HG03558 (cell line): ENCODE results near the gene PPM1F.
"Not testable (repeated sequence)": the region's sequence is repeated elsewhere in the genome, so short reads cannot be mapped to it uniquely, and the experiment has no call there.

Experiments
- ATAC-seq: cut with Tn5 transposase; IDR thresholded peaks from one replicate; pipeline ENCODE4 v1.9.1; 2021; ENCODE audit warnings: moderate number of reproducible peaks; ENCODE audit not compliant: unreplicated experiment; ENCODE audit errors: extremely low read depth

The PPM1F gene

DNA sequence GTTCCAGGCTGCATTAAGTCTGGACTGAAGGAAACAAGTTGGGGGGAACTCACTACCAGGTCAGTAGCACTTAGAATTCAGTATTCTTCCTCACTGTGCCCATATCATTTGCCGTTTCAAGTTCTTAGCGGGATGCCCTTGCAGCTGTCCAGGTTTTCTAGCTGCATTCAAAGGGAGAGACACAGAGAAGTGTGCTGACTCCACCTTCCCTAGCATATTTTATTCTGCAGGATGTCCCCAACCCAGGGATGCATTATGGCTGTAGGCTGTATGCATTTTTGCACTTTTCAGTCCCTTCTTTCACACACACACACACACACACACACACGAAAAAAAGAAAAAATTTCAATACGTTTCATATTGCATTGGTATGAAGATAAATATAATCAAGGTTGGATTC is 49.4 kb downstream of the PPM1F start:
- no peak for ATAC-seq

- ATAC-seq = peak; percentile 70
Measured at GRCh38 chr22:21902296-21903087, 50.2 kb downstream of the PPM1F start.

GRCh38 chr22:21898354-21898896 is 54.2 kb downstream of the PPM1F start:
- ATAC-seq = no peak

DNA sequence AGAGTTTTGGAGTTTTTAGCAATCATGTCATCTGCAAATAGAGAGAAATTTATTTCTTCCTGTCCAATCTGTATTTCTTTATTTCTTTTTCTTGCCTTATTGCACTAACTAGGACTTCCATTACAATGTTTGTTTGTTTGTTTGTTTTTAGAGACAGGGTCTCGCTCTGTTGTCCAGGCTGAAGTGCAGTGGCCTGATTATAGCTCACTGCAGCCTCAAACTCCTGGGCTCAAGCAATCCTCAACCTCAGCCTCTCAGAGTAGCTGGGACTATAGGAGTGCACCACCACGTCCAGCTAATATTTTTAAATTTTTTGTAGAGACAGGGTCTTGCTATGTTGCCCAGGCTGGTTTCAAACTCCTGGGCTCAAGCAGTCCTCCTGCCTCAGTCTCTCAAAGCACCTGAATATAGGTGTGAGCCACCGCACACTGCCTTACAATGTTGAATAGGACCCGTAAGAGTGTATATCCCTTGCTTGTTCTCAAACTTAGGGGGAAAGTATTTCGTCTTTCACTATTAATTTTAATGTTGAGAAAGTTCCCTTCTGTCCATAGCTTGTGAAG is 55.6 kb downstream of the PPM1F start:
- ATAC-seq = no peak

DNA sequence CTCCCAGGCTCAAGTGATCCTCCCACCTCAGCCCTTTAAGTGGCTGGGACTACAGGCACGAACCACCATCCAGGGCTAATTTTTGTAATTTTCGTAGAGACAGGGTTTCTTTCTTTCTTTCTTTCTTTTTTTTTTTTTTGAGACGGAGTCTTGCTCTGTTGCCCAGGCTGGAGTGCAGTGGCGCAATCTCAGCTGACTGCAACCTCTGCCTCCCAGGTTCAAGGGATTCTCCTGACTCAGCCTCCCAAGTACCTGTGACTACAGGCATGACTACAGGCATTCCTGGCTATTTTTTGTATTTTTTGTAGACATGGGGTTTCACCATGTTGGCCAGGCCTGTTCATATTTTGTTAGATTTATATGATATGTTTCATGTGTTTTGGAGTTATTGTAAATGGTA is 56.4 kb downstream of the PPM1F start:
- ATAC-seq = not testable (repeated sequence)

DNA sequence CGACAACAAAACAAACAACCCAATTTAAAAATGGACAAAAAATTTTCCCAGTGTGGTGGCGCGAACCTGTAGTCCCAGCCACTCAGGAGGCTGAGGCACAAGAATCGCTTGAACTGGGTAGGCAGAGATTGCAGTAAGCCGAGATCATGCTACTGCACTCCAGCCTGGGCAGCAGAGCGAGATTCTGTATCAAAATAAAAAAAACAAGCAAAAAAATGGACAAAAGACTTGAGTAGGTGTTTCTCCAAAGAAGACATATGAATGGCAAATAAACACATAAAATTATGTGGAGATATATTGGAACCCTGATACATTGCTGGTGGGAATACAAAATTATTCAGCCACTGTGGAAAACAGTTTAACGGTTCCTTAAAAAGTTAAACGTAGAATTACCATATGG is 57.8 kb downstream of the PPM1F start:
- no peak for ATAC-seq

GRCh38 chr22:21889251-21889990 is 63.2 kb downstream of the PPM1F start:
- ATAC-seq = no peak

DNA sequence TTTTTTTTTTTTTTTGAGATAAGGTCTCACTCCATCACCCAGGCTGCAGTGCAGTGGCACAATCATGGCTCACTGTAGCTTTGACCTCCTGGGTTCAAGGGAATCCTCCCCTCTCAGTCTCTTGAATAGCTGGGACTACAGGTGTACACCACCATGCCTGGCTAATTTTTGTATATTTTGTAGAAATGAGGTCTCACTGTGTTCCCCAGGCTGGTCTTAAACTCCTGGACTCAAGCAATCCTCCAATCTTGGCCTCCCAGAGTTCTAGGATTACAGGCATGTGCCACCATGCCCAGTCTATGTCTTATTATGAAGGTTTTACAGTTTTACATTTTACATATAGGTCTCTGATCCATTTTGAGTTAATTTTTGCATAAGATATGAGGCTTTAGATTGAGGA is 64.8 kb downstream of the PPM1F start:
- ATAC-seq = no peak

GRCh38 chr22:21883930-21884329 is 68.7 kb downstream of the PPM1F start:
- ATAC-seq = not testable (repeated sequence)

DNA sequence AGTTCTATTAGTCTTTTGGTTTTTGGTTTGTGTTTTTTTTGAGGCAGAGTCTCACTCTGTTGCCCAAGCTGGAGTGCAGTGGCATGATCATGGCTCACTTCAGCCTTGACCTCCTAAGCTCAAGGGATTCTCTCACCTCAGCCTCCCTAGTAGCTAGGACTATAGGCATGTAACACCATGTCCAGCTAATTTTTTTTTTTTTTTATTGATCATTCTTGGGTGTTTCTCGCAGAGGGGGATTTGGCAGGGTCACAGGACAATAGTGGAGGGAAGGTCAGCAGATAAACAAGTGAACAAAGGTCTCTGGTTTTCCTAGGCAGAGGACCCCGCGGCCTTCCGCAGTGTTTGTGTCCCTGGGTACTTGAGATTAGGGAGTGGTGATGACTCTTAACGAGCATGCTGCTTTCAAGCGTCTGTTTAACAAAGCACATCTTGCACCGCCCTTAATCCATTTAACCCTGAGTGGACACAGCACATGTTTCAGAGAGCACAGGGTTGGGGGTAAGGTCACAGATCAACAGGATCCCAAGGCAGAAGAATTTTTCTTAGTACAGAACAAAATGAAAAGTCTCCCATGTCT is 69.8 kb downstream of the PPM1F start:
- not testable (repeated sequence) for ATAC-seq

GRCh38 chr22:21881841-21882753 is 70.6 kb downstream of the PPM1F start:
- ATAC-seq = no peak

DNA sequence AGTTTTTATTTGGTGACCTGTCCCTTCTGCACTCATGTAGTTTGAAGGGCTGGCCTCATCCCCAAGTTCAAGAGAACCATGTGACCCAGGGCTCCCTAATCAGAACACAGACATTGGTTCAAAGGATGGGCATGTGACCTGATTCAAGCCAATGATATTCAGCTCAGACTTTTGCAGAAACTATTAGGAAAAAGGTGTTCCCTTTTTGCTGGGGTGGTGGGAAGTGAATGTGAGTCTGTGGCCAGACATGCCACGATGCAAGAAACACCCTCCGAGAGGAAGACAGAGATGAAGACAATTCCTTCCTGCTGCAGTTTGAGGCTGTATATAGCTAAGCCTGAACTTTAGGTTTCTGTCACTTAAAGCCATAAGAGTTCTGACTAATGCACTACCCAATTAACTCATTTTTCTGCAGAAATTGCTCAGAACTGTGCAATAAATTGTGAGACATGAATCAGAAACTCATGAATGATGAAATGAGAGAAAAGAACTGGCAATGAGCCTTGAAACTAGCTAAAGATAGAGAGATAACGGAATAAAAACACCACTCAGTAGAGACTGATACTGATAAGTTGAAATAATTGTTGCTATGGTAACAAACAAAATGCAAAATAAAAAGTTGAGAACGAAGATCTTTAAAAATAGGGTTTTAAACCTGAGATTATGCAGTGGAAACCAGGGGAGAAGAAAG is 76.0 kb downstream of the PPM1F start:
- no peak for ATAC-seq

- not testable (repeated sequence) for ATAC-seq
Measured at GRCh38 chr22:21874953-21875352, 77.7 kb downstream of the PPM1F start.

GRCh38 chr22:21873619-21874018 is 79.0 kb downstream of the PPM1F start:
- no peak for ATAC-seq

GRCh38 chr22:21872741-21873140 is 79.9 kb downstream of the PPM1F start:
- not testable (repeated sequence) for ATAC-seq
